ENCODE measurements around the gene HRH4.

HRH4 gene

DNA sequence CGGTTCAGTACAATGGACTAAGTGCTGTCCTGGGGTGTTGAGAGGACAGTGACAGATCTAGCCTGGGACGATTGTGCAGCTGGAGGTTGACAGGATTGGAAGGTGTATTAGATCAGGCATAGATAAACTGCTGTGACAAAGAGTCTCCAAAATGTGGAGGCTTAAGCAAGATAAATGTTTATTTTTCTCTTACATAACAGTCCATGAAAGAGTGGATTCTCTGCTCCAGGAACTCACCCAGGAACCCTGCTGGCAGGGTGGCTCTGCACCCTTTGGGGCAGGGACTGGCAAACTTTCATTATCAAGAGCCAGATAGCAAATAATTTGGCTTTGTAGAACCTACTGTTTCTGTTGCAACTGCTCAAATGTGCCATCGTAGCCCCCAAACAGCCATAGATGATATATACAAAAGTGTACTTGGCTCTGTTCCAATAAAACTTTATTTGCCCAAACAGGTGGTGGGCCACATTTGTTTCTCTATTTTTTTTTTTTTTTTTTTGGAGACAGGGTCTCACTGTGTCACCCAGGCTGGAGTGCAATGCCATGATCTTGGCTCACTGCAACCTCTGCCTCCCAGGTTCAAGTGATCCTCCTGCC is 9.7 kb downstream of the HRH4 start:
- FAIRE-seq: no peak

DNA sequence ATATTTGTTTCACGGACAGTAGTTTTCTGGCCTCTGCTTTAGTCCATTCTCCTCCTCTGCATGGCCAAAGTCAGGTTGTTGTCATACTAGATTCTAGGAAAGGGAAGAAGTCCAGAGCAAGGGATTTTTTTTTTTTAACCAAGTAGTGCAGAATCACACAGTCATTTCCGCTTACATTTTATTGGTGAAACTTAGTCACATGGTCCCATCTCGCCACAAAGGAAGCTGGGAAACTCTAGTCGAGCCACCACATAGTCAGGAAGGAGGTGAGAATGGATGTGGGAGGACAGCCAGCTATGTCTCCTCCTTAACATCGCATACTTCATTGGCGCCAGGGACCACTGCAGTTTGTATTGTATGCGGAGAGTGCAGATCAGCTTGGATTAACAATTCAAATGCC is 10.4 kb downstream of the HRH4 start:
- no peak for FAIRE-seq

DNA sequence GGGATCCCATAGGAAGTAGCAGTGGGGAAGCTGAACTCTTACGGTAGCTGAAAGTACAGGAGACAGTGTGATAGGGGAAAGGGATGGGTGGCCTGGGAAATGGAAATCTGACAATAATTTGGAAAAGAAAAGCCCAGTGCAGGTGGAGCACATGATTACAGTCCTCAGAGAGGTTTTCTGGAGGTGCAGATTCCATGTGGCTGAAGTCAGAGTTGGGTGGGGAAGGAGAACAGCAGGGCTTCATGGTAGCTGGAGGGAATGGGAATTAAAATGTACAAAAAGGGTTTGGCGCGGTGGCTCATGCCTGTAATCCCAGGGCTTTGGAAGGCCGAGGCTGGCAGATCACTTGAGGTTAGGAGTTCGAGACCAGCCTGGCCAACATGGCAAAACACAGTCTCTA is 12.2 kb downstream of the HRH4 start:
- FAIRE-seq: no peak

DNA sequence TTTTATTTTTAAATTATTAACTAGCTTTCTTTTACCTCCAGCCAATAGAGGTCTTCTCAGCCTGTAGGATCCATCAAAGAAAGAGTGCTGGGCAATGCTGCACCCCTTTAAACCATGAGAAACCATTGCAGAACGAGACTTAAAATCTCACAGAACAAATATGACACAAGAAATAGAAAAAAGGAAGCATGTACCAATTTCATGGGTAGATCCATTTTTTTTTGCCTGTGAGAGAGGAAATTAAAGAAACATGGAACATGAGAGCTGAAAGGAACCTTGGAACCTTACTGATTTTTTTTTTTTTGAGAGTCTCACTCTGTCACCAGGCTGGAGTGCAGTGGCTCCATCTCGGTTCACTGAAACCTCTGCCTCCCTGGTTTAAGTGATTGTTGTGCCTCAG is 14.0 kb downstream of the HRH4 start:
- no peak for FAIRE-seq

DNA sequence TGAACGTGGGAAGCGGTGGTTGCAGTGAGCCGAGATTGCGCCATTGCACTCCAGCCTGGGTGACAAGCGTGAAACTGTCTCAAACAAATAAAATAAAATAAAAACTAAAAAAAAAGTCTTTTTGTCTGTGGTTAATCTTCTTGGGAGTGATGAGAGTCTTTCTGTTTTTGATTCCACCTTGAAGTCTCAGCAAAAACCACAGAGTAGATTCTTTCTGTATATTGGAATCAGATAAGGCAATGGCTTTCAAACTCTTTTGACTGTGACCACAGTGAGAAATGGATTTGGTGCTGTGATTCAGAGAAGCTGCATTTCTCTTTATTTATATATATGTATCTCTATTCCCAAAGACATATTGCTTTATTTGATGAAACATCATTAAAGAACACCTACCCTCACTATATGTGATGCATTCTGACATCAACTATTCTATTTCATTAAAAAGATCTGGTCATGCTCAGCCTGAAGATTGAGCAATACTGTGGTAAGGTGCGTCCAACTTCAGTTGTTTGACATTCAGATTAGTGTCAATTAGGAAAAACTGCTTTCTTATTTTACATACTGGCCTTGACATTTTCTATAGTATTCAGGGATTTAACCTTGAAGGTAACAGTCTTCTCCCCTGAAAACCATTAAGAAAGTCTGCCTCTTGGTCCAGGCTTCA is 15.6 kb downstream of the HRH4 start:
- no peak for FAIRE-seq

DNA sequence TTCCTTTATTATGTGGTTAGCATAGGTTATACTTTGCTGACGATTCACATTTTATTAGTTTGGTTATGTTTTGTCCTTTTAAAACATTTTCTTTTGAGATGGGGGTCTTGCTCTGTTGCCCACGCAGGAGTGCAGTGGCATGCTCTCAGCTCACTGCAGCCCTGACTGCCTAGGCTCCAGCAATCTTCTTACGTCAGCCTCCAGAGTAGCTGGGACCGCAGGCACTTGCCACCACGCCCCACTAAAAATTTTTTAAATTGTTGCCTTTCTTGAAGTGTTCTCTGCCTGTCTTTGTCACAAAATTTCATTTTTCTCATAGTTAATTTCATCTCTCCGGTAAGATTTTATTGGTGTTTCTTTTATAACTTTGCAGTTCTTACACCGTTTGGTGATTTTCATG is 18.9 kb downstream of the HRH4 start:
- FAIRE-seq: no peak

DNA sequence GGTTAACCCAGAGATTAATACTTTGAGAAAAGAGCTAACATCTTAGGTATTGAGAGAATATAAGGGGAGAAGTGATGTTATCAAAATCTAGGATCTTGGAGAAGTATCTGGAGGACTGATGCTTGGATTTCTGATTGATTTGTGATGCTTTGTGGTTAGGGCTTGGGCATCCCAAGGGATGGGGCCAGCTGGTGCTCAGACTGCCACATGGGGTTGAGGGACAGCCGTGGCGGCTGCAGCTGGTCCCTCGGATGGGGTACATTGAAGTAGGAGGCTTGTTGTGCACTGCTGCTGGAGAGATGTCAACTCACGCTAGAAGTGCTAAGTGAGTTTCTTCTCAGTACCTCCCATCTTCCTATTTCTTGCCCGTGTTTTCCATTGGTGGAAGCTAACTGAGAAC is 22.4 kb downstream of the HRH4 start:
- no peak for FAIRE-seq

DNA sequence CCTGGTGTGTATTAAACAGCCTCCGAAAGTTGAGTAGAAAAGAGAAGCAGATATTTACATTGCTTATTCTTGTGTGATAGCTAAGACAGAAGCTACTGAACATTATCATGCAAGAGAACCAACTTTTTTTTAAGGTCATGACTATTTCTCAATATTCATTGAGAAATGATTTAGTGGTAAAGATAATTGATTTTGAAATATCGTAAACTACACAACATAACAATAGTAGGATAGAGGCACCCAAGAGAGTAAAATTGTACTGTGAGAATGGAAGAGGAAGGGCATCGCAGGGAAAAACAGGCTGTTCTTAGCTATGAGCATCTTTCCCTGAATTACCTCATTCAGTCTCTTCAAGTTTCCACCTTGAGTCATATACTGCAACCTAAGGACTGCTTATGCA is 25.2 kb downstream of the HRH4 start:
- no peak for FAIRE-seq

DNA sequence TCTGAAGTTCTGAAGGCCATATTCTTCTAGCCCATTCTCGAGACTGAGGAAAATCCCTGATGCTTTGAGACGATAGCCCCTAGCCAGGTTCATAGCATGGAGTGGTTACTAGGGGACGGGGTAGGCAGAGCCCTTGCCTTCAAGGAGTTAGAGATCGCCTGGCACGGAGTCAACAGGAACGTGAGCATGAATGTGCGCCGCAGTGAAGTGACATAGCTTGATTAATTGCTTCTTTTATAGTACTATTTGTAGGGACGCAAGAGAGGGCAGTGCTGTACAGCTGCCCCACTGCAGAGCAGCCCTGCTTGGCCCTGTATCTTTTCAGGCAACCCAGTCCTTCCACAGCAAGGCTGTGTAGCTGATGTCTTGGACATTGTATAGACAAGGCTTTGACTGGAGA is 26.2 kb downstream of the HRH4 start:
- FAIRE-seq: no peak

DNA sequence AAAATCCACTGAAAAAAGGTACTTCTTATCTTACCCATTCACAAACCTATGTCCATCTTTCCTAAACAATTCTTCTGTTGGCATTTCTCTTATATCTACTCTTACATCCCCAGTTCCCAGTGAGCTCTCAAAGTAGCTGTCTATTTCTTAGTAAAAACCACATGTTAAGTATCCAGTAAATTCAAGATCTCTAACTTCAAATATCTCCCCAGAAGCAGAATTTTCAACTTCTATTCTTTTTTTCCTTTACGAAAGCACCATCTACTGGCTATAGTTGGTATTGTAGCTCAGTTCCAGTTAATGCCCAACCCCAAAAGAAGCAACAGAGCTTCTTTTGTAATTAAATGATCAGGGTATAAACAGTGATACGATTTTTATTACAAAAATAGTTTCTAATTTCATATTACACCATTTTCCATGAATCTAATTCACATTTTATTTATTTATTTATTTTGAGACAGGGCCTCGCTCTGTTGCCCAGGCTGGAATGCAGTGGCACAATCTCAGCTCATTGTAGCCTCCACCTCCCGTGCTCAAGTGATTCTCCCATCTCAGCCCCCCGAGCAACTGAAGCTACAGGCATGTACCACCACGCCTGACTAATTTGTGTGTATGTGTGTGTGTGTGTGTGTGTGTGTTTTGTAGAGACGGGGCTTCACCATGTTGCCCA is 28.5 kb downstream of the HRH4 start:
- peak; percentile 98 for FAIRE-seq

DNA sequence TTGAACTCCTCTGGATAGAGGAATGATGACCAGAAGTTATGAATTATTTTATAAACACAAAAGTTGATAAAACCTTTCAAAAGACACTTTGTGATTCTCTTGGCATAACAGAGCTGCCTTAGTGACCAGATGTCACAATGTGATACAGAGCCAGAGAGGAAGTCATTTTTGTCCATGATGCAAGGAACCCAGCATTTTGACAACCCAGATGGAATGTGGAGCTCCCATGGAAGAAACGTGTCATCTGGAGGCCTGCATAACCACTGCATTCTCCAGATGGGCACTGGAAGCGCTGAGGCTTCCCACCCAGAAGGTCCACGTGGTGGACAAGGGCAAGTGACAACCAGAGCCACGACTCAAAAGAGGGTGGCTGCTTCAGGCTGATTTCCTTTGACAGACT is 30.1 kb downstream of the HRH4 start:
- FAIRE-seq: no peak

DNA sequence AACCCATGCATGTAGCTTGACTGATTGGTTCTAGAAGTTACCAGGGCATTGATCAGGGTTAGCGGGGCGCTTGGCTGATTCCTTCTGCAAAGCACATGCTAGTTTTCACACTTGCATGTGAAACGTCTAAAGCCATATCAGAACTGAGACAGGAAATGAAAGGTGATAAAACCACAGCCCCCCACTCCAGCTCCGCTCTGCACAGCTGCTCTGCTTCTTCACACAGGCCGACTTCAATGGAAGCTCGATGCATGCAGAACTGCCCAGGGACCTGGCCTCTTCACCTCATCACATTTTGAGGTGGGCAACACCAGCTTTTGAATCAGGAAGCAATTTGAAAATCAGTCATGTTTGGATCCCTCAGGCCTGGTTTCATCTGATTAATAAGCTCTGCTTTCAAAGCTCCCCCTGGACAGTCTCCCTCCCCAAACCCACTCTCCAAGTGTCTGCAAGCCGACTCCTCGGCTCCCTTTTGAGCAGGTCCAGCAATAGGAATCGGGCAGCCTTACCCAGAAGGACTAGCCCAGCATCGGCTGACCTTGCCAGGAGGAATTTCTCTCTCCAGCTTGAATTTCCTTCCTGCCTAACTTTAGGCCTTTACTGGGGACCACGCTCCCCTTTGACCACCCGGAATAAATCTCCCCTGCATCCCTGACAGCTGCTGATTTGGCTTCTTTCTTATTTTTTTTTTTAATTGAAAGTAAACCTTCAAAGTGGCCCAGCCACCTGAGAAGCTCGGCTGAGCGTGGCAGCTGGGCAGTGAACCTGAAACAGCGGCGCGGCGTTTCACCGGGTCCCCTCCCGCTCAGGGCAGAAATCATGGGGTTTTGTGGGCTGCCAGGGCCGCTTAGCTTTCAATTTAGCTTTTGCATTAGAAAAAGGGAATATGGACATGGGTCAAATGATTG is 31.7 kb downstream of the HRH4 start:
- FAIRE-seq: no peak

DNA sequence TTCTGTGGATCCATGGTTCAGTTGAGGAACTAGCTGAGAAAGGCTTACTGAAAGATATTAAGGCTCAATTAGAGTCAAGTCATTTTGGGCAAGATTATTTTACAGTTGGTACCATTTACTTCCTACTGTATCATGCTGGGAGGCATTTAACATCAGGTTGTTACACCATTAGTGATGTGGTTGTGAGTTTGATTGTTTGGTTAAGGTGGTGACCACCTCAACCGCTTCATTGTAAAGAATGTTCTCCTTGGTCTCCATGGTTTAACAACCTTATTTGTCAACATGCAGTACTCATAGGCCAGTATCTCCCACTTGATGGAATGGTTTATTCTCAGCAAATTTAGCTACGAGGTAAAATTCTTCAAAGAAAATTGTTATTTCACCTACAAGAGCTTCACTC is 34.1 kb downstream of the HRH4 start:
- no peak for FAIRE-seq

DNA sequence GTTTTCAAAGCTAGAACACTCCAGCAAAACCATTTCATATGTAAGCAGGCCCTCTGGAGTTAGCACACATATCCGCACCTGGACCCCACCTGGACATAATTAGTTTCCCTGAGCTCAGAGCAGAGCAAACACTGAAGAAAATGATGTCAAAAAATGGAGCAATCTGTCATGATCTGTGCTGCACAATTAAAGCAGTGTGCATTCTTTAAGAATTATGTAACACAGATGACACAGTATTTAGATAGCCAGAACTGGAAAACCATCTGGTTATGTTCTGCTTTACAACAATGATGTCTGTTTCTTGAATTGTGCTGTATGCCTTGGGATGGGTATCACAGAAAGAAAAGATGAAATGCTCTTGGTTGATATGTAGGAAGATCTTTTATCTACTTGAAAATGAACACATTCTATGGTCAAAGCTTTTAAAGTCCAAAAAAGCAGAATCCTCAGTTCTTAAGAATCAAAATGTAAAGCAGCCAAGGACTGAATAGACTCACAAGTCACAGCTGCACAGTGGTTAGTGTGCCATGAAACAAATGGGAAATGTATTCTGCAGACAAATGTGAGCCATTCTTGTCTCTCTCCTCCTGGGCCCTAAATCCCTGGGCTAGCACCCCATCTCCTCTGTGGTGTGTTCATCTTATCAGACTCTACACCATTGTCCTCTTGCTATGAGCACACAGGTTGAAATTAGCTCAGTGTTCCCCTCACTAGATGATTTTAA is 36.8 kb downstream of the HRH4 start:
- FAIRE-seq: no peak

DNA sequence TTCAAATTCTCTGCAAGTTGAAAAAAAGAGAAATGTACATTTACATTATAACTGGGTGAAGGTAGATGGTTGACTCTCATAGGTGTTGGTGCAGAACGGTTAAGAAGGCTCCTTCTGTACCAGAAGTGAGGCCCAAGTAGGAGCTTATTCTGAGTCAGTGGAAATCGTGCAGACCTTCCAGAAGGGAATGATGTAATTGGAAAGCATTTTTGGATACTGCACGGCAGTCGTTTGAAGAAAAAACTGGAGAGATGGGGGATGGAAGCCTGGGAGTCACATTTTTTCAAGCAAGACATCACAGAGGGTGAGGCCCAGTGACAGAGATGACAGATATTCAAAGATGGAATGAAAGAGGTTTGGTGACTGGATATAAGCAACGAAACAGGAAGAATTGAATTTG is 39.4 kb downstream of the HRH4 start:
- no peak for FAIRE-seq

DNA sequence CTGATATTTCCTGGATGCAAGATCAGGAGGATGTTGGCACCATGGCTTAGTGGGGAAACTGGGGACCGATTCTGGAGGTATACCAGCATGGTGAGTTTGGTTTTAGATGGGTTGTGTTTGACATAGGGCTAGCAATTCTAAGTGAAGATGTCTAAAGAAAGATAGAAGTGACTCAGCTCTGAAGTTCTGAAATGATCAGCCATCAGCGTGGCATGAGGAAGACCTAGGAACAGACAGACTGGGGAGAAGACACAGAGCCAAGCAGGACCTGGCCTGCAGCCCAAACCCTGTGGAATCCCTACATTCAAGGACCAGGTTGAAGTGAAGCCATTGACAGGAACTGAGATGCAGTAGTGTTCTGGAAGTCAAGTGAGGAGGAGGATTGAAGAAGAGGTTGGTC is 39.8 kb downstream of the HRH4 start:
- FAIRE-seq: no peak

DNA sequence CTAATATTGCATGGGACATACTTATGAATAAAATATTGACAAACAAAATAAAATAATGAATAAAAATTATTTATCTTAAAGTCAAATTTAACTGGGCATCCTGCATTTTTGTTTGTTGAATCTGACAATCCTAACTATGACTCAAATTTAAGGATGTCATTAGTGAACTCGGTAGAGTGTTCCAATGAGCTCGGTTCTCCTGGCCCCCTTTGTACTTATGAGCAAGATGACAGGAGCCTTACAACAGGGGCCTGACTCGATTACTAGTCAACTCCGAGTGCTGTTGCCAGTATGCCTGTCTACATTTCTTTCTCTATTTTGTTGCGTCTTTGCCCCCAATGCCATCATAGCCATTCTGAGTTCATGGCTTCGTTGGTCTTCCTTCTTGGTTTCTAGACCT is 40.3 kb downstream of the HRH4 start:
- no peak for FAIRE-seq

DNA sequence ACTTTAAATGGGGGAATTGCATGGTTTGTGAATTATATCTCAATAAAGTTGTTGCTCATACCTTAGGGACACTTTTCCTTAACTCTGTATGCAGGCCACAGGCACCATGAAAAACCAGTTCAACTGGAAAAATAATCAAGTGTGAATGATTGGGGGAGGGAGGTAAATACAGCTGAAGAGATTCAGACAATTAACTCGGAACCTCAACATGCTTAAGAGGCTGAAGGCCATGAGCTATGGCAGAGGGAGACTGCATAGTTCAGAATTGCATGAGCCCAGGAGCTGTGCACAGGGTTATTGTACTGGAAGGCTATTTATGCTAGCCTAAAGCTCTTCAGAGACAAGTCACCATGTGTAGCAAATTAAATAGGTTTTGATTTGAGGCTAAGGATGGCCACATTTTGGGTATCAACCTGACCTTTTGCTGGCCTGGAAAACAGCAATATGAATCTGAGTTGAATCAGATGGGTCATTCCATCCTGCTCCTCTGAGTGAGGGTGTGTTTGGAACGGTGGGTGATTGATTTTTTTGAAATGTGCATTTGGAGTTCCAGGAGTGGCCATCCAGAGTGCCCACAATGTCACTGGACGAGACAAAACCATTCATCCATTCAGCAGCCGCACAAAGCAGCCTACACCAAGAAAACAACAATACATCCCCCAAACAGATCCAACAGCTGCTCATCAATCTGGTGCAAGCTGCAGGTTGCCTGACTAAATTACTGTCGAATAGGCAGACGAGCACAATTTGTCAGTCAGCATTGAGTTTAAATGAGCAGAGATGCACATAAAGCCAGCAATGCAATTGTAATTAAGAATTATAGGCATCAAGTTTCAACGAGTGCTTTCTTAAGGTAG is 42.5 kb downstream of the HRH4 start:
- FAIRE-seq: no peak

DNA sequence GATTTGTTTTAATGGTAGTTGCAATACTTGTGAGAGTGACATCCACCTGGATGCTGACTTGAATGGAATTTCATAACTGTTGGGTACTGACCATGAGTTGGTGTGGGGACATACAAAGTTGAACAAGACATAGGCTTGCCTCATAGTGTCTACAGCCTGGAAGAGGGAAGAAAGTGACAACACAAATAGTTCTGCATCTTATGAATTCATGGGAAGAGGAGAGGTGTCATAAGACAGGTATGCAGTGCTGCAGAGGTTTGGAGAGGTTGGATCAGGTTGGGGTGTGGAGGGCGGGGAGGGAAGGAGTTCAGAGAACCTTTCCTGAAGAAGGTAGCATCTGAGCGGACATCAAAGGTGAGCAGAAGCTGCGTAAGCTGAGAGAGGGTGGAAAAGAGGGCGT is 44.0 kb downstream of the HRH4 start:
- no peak for FAIRE-seq

DNA sequence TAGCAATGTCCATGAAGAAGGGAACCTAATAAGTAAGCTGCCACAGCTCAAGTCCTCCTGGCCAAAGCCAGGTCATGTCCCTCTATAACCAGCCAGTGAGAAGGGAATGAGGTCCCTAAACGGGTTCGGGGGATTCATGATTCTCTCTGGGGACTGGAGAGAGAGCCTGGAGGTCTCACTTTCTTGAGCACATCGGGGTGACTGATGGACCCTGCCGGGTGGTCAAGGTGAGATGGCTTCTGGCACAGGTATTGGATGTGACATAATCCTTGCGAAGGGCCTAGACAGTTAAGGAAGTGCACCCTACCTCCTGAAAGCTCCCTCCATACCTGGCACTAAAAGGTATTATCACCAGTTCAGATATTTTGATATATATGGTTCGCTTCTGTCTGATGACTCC is 45.7 kb downstream of the HRH4 start:
- no peak for FAIRE-seq

DNA sequence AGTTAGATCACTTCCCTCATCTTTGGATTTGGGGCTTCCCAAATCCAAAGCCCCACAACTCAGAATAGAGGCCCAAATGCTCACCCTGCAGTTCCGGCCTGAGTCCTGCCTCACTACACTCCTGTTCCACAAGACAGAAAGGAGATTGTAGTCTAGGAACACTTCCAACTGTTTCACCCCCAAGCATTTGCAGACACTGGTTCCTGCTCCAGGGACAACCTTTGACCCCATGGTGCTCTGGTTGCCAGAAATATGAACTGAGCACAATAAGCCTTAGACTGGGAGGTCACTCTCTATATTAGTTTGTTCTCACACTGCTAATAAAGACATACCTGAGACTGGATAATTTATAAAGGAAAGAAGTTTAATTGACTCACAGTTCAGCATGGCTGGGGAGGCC is 49.0 kb downstream of the HRH4 start:
- FAIRE-seq: no peak

DNA sequence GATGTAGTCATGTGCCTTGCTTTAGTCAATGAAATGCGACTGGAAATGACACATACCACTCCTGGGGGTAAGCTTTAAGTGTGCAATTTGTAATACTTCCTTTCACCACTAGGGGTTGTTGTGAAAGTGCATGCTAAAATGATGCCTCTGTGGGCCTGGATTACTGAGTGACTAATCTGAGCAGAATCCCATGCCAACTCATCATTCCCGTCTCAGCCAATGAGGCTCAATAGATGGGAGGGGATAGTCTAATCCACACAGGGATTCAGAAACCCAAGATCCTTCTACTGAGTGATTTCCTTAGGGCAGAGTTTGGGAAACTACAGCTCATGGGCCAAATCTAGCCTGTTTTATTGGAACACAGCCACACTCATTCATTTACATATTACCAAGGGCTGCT is 54.0 kb downstream of the HRH4 start:
- FAIRE-seq: no peak

All from A204.1 (cell line).